Astrocyte (in vitro differentiated cells and primary cell): ENCODE results near the gene CAMK1D. TPM values are rescaled to one million over a fixed set of nuclear protein-coding genes. Genes with fewer than 3 reads are reported as not detected.

Experiments used
- DNase-seq: peaks from one replicate; pipeline ENCODE4 v3.0.0-alpha.2; 2010; ENCODE audit warnings: low read depth
- FAIRE-seq: peaks from 2 replicates; lab custom pipeline; 2011; peaks lifted over from hg19 to GRCh38; lab: Jason Lieb, UNC
- H2AFZ ChIP-seq: 2 replicates; pipeline ENCODE4 v1.6.0; 2012; ENCODE audit warnings: low read depth, low read length, inconsistent platforms
- H3K27ac ChIP-seq: 2 replicates; pipeline ENCODE4 v1.5.1; 2011; ENCODE audit warnings: low read depth, low read length, inconsistent platforms
- H3K27me3 ChIP-seq: 2 replicates; pipeline ENCODE4 v1.6.0; 2011; ENCODE audit warnings: low read length, inconsistent platforms; ENCODE audit not compliant: insufficient read depth
- H3K36me3 ChIP-seq: 2 replicates; pipeline ENCODE4 v1.5.1; 2011; ENCODE audit warnings: low read length, inconsistent platforms; ENCODE audit not compliant: insufficient read depth
- H3K4me1 ChIP-seq: 2 replicates; pipeline ENCODE4 v1.5.1; 2011; ENCODE audit warnings: low read length, inconsistent platforms; ENCODE audit not compliant: insufficient read depth
- H3K4me2 ChIP-seq: 2 replicates; pipeline ENCODE4 v1.6.0; 2012; ENCODE audit warnings: low read length, inconsistent platforms
- H3K4me3 ChIP-seq: 2 replicates; pipeline ENCODE4 v1.5.1; 2011; ENCODE audit warnings: low read depth, mild to moderate bottlenecking, low read length, inconsistent platforms; ENCODE audit not compliant: insufficient read depth
- H3K79me2 ChIP-seq: 2 replicates; pipeline ENCODE4 v1.6.0; 2012; ENCODE audit warnings: mild to moderate bottlenecking, low read length, inconsistent platforms; ENCODE audit not compliant: insufficient read depth
- H3K9ac ChIP-seq: 2 replicates; pipeline ENCODE4 v1.6.0; 2012; ENCODE audit warnings: mild to moderate bottlenecking, low read length, inconsistent platforms
- H3K9me3 ChIP-seq: 2 replicates; pipeline ENCODE4 v1.5.1; 2012; ENCODE audit warnings: low read depth, mild to moderate bottlenecking, low read length, inconsistent platforms; ENCODE audit not compliant: insufficient read depth
- H4K20me1 ChIP-seq: 2 replicates; pipeline ENCODE4 v1.6.0; 2012; ENCODE audit warnings: low read length, inconsistent platforms; ENCODE audit not compliant: insufficient read depth
- H3K27ac Mint-ChIP-seq: one replicate; pipeline ENCODE4 v1.8.0; 2021; ENCODE audit warnings: mild to moderate bottlenecking, mixed read lengths; ENCODE audit not compliant: unreplicated experiment
- H3K27me3 Mint-ChIP-seq: one replicate; pipeline ENCODE4 v1.8.0; 2021; ENCODE audit warnings: low read depth, mixed read lengths; ENCODE audit not compliant: unreplicated experiment
- H3K36me3 Mint-ChIP-seq: one replicate; pipeline ENCODE4 v1.8.0; 2021; ENCODE audit warnings: low read depth, mixed read lengths; ENCODE audit not compliant: unreplicated experiment
- H3K4me1 Mint-ChIP-seq: one replicate; pipeline ENCODE4 v1.8.0; 2021; ENCODE audit warnings: low read depth, mixed read lengths; ENCODE audit not compliant: unreplicated experiment
- H3K4me3 Mint-ChIP-seq: one replicate; pipeline ENCODE4 v1.8.0; 2021; ENCODE audit warnings: mild to moderate bottlenecking, moderate library complexity, mixed read lengths; ENCODE audit not compliant: unreplicated experiment
- H3K9me3 Mint-ChIP-seq: one replicate; pipeline ENCODE4 v1.8.0; 2021; ENCODE audit warnings: mild to moderate bottlenecking, mixed read lengths; ENCODE audit not compliant: unreplicated experiment
- EZH2 ChIP-seq: IDR thresholded peaks from 2 replicates; pipeline ENCODE4 v1.6.1; 2012; ENCODE audit warnings: mild to moderate bottlenecking, low read length, inconsistent platforms; ENCODE audit not compliant: insufficient read depth
- total RNA-seq: library from RNA; stranded (reverse); gene quantifications from 2 replicates; pipeline ENCODE4 v1.2.1, GENCODE V29; 2021
- TF ChIP-seq, protein P1 (sequence below): IDR thresholded peaks from 2 replicates; pipeline ENCODE4 v1.5.1; 2011; ENCODE audit warnings: low read depth, mild to moderate bottlenecking, inconsistent platforms, low read length, moderate library complexity; ENCODE audit not compliant: insufficient read depth

The CAMK1D gene
- total RNA-seq, 1 donor from 2014 or later: 23.6 TPM

DNA sequence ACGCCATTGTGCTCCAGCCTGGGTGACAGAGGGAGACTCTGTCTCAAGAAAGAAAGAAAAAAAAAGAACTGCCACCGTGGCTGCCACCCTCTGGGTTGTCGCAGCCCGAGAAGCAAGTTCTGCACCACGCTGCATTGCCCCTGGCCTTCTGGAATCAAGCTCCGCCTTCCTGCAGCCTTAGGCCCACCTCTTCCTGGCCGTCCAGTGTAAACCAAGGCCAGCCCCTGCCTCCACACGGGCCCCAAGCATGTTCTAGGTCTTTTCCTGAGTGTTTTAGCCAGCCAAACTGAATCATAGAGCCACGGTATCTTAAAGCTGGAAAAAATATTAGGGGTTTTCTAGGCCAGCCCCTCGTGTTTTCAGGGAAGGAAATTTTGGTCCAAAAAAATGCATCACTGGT lies 463.2 kb downstream of the CAMK1D start:
- Histone ChIP-seq H3K27me3 (no peaks in the 10 kb centered on the region), H3K4me1 (no peaks in the 10 kb centered on the region), H3K9ac (no peak overlapping the region), H4K20me1 (no peaks in the 10 kb centered on the region), H3K36me3 (no peaks in the 10 kb centered on the region), H3K79me2 (no peaks in the 10 kb centered on the region), H3K4me3 (no peak overlapping the region), H3K27ac (no peak overlapping the region), H3K9me3 (no peaks in the 10 kb centered on the region), H2AFZ (no peak overlapping the region), H3K4me2 (no peak overlapping the region)
- no peak for FAIRE-seq
- Mint-ChIP-seq H3K4me1 (peaks cover 19% of the 10 kb centered on the region), H3K27me3 (peaks cover 5% of the 10 kb centered on the region), H3K9me3 (peaks cover 10% of the 10 kb centered on the region), H3K27ac (no peak overlapping the region), H3K4me3 (no peak overlapping the region), H3K36me3 (peaks cover 27% of the 10 kb centered on the region)
- TF ChIP-seq, protein P1, sequence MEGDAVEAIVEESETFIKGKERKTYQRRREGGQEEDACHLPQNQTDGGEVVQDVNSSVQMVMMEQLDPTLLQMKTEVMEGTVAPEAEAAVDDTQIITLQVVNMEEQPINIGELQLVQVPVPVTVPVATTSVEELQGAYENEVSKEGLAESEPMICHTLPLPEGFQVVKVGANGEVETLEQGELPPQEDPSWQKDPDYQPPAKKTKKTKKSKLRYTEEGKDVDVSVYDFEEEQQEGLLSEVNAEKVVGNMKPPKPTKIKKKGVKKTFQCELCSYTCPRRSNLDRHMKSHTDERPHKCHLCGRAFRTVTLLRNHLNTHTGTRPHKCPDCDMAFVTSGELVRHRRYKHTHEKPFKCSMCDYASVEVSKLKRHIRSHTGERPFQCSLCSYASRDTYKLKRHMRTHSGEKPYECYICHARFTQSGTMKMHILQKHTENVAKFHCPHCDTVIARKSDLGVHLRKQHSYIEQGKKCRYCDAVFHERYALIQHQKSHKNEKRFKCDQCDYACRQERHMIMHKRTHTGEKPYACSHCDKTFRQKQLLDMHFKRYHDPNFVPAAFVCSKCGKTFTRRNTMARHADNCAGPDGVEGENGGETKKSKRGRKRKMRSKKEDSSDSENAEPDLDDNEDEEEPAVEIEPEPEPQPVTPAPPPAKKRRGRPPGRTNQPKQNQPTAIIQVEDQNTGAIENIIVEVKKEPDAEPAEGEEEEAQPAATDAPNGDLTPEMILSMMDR: no peak
- no peak for TF ChIP-seq EZH2
- DNase-seq: no peak

DNA sequence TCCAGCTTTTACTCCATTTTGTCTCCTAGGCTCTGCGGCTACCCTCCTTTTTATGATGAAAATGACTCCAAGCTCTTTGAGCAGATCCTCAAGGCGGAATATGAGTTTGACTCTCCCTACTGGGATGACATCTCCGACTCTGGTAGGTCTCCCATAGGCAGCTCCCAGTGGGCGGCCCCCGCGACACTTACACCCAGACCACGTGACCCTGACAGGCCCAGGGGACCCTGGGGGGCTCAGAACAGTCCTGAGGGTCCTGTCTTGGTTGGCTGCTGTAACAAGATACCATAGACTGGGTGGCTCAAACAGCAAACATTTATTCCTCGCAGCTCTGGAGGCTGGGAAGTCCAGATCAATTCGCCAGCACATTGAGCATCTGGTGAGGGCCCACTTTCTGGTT lies 464.8 kb downstream of the CAMK1D start:
- TF ChIP-seq, protein P1: no peak
- TF ChIP-seq EZH2: no peak
- no peaks in the 10 kb centered on the region for H3K79me2 ChIP-seq

DNA sequence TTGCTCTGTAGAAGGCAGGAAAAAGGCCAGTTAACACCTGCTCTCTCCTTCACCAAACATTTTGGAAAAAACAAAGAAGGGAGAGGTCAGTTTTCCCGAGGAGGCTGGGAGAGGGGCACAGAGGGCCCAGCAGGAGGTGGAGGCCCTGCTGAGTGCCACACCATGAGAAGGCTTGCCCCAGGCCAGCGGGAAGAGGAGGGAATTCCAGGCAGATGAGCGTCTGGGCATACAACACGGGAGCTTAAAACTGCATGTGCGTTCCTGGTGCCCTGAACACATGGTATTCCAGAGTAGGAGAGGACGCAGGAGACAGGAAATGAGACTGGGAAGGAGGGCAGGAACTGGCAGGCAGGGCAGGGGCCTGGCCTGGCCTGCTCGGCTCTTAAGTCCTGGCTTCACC lies 469.7 kb downstream of the CAMK1D start:
- H3K4me1 ChIP-seq: no peaks in the 10 kb centered on the region
- TF ChIP-seq, protein P1: no peak
- TF ChIP-seq EZH2: no peak
- no peak overlapping the region for H3K4me3 ChIP-seq
- H3K9me3 ChIP-seq: no peaks in the 10 kb centered on the region
- no peak overlapping the region for H3K27ac Mint-ChIP-seq
- no peaks in the 10 kb centered on the region for H3K79me2 ChIP-seq
- H3K27ac ChIP-seq: no peak overlapping the region
- peaks cover 4% of the 10 kb centered on the region for H3K27me3 Mint-ChIP-seq
- H3K9me3 Mint-ChIP-seq: peaks cover under 1% of the 10 kb centered on the region
- no peak for FAIRE-seq
- no peak overlapping the region for H3K9ac ChIP-seq
- DNase-seq: no peak
- H3K27me3 ChIP-seq: no peaks in the 10 kb centered on the region
- no peak overlapping the region for H3K4me2 ChIP-seq
- no peaks in the 10 kb centered on the region for H3K36me3 ChIP-seq
- H3K4me1 Mint-ChIP-seq: peaks cover 11% of the 10 kb centered on the region
- no peaks in the 10 kb centered on the region for H4K20me1 ChIP-seq
- no peak overlapping the region for H2AFZ ChIP-seq
- H3K4me3 Mint-ChIP-seq: no peak overlapping the region
- H3K36me3 Mint-ChIP-seq: peaks cover 37% of the 10 kb centered on the region

More for the DNA sequence above, 464.8 kb downstream of the CAMK1D start:
- no peak overlapping the region for H3K27ac Mint-ChIP-seq
- H3K36me3 Mint-ChIP-seq: peaks cover 25% of the 10 kb centered on the region
- Histone ChIP-seq H3K27ac (no peak overlapping the region), H3K9me3 (no peaks in the 10 kb centered on the region), H3K4me3 (no peak overlapping the region), H2AFZ (no peak overlapping the region), H3K4me2 (no peak overlapping the region), H3K4me1 (no peaks in the 10 kb centered on the region), H3K36me3 (no peaks in the 10 kb centered on the region), H4K20me1 (no peaks in the 10 kb centered on the region), H3K27me3 (no peaks in the 10 kb centered on the region), H3K9ac (no peak overlapping the region)
- peaks cover 10% of the 10 kb centered on the region for H3K9me3 Mint-ChIP-seq
- H3K4me3 Mint-ChIP-seq: no peak overlapping the region
- H3K27me3 Mint-ChIP-seq: no peaks in the 10 kb centered on the region
- no peak for DNase-seq
- peaks cover 19% of the 10 kb centered on the region for H3K4me1 Mint-ChIP-seq
- FAIRE-seq: no peak
